Fibroblast of lung (primary cell): Measurements from ENCODE around the gene CD36. TPM values are rescaled to one million over a fixed set of nuclear protein-coding genes. Genes with fewer than 3 reads are reported as not detected.

Experiments
- DNase-seq, 2 donors: peaks; one replicate each; pipeline versions ENCODE4 v3.0.0 to v3.0.0-alpha.2; 2010; ENCODE audit warnings: low read depth in 2 of 2
- H2AFZ ChIP-seq: 2 replicates; pipeline ENCODE4 v1.5.1; 2012; ENCODE audit warnings: low read length, control low read depth, inconsistent platforms
- H3K27ac ChIP-seq: 2 replicates; pipeline ENCODE4 v1.5.1; 2011; ENCODE audit warnings: low read length, control low read depth; ENCODE audit not compliant: insufficient read depth
- H3K27me3 ChIP-seq: 2 replicates; pipeline ENCODE4 v1.5.1; 2011; ENCODE audit warnings: mild to moderate bottlenecking, low read length; ENCODE audit not compliant: control insufficient read depth, insufficient read depth
- H3K36me3 ChIP-seq: 2 replicates; pipeline ENCODE4 v1.5.1; 2011; ENCODE audit warnings: low read length; ENCODE audit not compliant: control insufficient read depth, insufficient read depth
- H3K4me1 ChIP-seq: 2 replicates; pipeline ENCODE4 v1.5.1; 2011; ENCODE audit warnings: low read length; ENCODE audit not compliant: control insufficient read depth, insufficient read depth; ENCODE audit errors: extremely low read depth
- H3K4me2 ChIP-seq: 2 replicates; pipeline ENCODE4 v1.5.1; 2011; ENCODE audit warnings: low read length, control low read depth; ENCODE audit not compliant: insufficient read depth; ENCODE audit errors: extremely low read depth
- H3K4me3 ChIP-seq, 4 experiments: fragments of 200-600 bp in 1 of 4; sonication (generic) in 1 of 4; replicated peaks in 1 of 4; 2 replicates each; pipeline ENCODE4 v1.5.1; 2011 to 2016; ENCODE audit warnings: low read length in 4 of 4, low read depth in 3 of 4, mild to moderate bottlenecking in 3 of 4, control low read depth in 2 of 4, inconsistent platforms in 1 of 4, mixed read lengths in 1 of 4; ENCODE audit not compliant: insufficient read depth in 1 of 4; ENCODE audit errors: control extremely low read depth in 1 of 4
- H3K79me2 ChIP-seq: 2 replicates; pipeline ENCODE4 v1.5.1; 2012; ENCODE audit warnings: mild to moderate bottlenecking, low read length, inconsistent platforms; ENCODE audit not compliant: control insufficient read depth, insufficient read depth
- H3K9ac ChIP-seq: 2 replicates; pipeline ENCODE4 v1.5.1; 2011; ENCODE audit warnings: mild to moderate bottlenecking, low read length, control low read depth; ENCODE audit not compliant: insufficient read depth
- H3K9me3 ChIP-seq: 2 replicates; pipeline ENCODE4 v1.5.1; 2012; ENCODE audit warnings: low read depth, low read length; ENCODE audit not compliant: control insufficient read depth, insufficient read depth
- H4K20me1 ChIP-seq: 2 replicates; pipeline ENCODE4 v1.5.1; 2011; ENCODE audit warnings: low read length; ENCODE audit not compliant: control insufficient read depth, insufficient read depth; ENCODE audit errors: extremely low read depth
- EZH2 ChIP-seq: IDR thresholded peaks from 2 replicates; pipeline ENCODE4 v1.5.1; 2012; ENCODE audit warnings: low read length, control low read depth, mild to moderate bottlenecking; ENCODE audit errors: missing control alignments
- polyA plus RNA-seq, 2 donors: library from polyadenylated mRNA; depleted of rRNA in 1 of 2; stranded (reverse) in 1 of 2; unstranded in 1 of 2; fragments of >200 nt; gene quantifications; 2 replicates each; pipeline ENCODE4 v1.2.1, GENCODE V29; 2011 to 2012; ENCODE audit warnings: missing spikeins in 1 of 2
- total RNA-seq: library from RNA; depleted of rRNA; stranded (reverse); fragments of >200 nt; gene quantifications from 2 replicates; pipeline ENCODE4 v1.2.1, GENCODE V29; 2014
- TF ChIP-seq, protein P1 (sequence below), 2 donors: IDR thresholded peaks in 1 of 2; conservative IDR thresholded peaks in 1 of 2; 1 replicate in 1 of 2; 2 replicates in 1 of 2; pipeline ENCODE4 v1.5.1; 2011 to 2012; ENCODE audit warnings: low read length in 2 of 2, control low read depth in 1 of 2, inconsistent platforms in 1 of 2, low read depth in 1 of 2, mild to moderate bottlenecking in 1 of 2

Gene CD36
- total and polyA plus RNA-seq, 2 donors (not counting 1 experiment from before 2014, with no cell fraction given) = 41.0 to 102 TPM

DNA sequence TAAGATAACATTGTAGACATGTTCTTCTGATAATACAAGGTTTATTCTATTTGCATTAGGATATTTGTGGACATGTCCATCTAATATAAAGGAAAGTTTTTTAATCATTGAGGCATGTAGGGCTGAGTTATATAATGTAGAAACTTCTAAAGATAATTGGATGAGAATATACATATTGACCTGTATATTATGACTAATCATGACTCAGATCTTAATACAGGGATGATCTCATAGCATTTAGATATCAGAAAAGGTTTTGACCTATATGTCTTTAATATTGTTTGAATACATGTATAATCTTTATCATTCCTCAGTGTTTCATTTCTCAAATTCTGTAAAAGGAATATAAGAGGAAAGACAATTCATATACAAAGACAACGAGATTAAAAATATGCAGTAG lies 39.2 kb downstream of the CD36 start:
- Histone ChIP-seq H3K4me3 (no peak overlapping the region), H3K27ac (no peak overlapping the region), H3K9ac (no peak overlapping the region), H3K36me3 (no peaks in the 10 kb centered on the region), H3K9me3 (no peaks in the 10 kb centered on the region), H3K4me1 (no peaks in the 10 kb centered on the region), H3K79me2 (no peaks in the 10 kb centered on the region), H3K27me3 (no peaks in the 10 kb centered on the region), H2AFZ (no peak overlapping the region), H3K4me2 (no peak overlapping the region), H4K20me1 (no peaks in the 10 kb centered on the region)
- TF ChIP-seq EZH2 = no peak
- TF ChIP-seq, protein P1, sequence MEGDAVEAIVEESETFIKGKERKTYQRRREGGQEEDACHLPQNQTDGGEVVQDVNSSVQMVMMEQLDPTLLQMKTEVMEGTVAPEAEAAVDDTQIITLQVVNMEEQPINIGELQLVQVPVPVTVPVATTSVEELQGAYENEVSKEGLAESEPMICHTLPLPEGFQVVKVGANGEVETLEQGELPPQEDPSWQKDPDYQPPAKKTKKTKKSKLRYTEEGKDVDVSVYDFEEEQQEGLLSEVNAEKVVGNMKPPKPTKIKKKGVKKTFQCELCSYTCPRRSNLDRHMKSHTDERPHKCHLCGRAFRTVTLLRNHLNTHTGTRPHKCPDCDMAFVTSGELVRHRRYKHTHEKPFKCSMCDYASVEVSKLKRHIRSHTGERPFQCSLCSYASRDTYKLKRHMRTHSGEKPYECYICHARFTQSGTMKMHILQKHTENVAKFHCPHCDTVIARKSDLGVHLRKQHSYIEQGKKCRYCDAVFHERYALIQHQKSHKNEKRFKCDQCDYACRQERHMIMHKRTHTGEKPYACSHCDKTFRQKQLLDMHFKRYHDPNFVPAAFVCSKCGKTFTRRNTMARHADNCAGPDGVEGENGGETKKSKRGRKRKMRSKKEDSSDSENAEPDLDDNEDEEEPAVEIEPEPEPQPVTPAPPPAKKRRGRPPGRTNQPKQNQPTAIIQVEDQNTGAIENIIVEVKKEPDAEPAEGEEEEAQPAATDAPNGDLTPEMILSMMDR (conservative IDR thresholded peaks at IDR 0.05 in 1 of 2, IDR thresholded peaks at IDR 0.05 in 1 of 2; ENCODE audit: low read depth in 1 of 2, low read length in 2 of 2) = no peak
- DNase-seq = peak; percentile 7 to 9

- Histone ChIP-seq H3K4me2 (no peak overlapping the region), H3K36me3 (no peaks in the 10 kb centered on the region), H3K4me1 (no peaks in the 10 kb centered on the region), H3K9me3 (no peaks in the 10 kb centered on the region), H3K79me2 (no peaks in the 10 kb centered on the region), H3K9ac (no peak overlapping the region), H3K27me3 (no peaks in the 10 kb centered on the region), H3K27ac (no peak overlapping the region), H3K4me3 (no peak overlapping the region), H4K20me1 (no peaks in the 10 kb centered on the region), H2AFZ (no peak overlapping the region)
- no peak for DNase-seq
- no peak for TF ChIP-seq EZH2
- TF ChIP-seq, protein P1 (conservative IDR thresholded peaks at IDR 0.05 in 1 of 2, IDR thresholded peaks at IDR 0.05 in 1 of 2; ENCODE audit: low read depth in 1 of 2, low read length in 2 of 2) = no peak
Observed at GRCh38 chr7:80678707-80679106, 40.3 kb downstream of the CD36 start.

- TF ChIP-seq, protein P1 (conservative IDR thresholded peaks at IDR 0.05 in 1 of 2, IDR thresholded peaks at IDR 0.05 in 1 of 2; ENCODE audit: low read depth in 1 of 2, low read length in 2 of 2) = no peak
- TF ChIP-seq EZH2 = no peak
- H3K36me3 ChIP-seq = no peaks in the 10 kb centered on the region
- H3K4me2 ChIP-seq = no peak overlapping the region
- H3K9me3 ChIP-seq = no peaks in the 10 kb centered on the region
- no peaks in the 10 kb centered on the region for H3K79me2 ChIP-seq
- no peak for DNase-seq
- H3K4me3 ChIP-seq = no peak overlapping the region
- H3K27ac ChIP-seq = no peak overlapping the region
- no peak overlapping the region for H3K9ac ChIP-seq
- no peaks in the 10 kb centered on the region for H3K27me3 ChIP-seq
- H2AFZ ChIP-seq = no peak overlapping the region
- H3K4me1 ChIP-seq = no peaks in the 10 kb centered on the region
- H4K20me1 ChIP-seq = no peaks in the 10 kb centered on the region
Observed at GRCh38 chr7:80679921-80680907, 41.8 kb downstream of the CD36 start.
